ENCODE results near the gene CELF2.

Gene CELF2

DNA sequence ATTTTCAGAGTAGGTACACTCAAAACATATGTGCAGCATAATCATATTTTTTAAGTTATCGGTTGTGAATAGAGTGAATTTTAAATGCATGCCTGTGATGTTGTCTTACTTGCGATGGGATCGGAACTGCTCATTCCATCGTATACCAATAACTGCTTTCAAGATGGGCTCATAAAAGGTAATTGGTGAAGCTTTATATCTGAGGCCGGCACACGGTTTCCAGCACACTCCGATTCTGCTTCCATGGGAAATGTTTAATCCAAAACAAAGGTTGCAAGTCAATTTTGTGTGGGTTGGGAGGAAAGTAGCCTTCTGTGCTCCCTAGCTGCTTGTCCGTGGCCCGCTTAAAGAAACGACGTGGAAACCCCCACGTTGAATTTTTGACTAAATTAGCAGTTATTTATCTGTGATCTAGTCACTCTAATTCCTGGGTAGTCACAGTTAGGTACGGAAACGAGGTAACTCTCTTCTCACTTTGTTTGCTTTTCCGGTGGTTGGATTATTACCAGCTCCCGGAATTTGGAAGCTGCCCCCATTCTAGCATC lies 10.1 kb upstream of the CELF2 start:
- Mint-ChIP-seq H3K4me1 (peaks cover 7% of the 10 kb centered on the region), H3K4me3 (no peak overlapping the region), H3K27me3 (peaks cover 85% of the 10 kb centered on the region), H3K27ac (ENCODE audit: low read depth) (no peak overlapping the region), H3K36me3 (ENCODE audit: insufficient read depth) (peaks cover 1% of the 10 kb centered on the region), H3K9me3 (no peaks in the 10 kb centered on the region)
- DNase-seq (ENCODE audit: low spot score in 2 of 2) (no peak), ATAC-seq (replicated peaks; ENCODE audit: extremely low read depth, poor library complexity, severe bottlenecking) (no peak)

DNA sequence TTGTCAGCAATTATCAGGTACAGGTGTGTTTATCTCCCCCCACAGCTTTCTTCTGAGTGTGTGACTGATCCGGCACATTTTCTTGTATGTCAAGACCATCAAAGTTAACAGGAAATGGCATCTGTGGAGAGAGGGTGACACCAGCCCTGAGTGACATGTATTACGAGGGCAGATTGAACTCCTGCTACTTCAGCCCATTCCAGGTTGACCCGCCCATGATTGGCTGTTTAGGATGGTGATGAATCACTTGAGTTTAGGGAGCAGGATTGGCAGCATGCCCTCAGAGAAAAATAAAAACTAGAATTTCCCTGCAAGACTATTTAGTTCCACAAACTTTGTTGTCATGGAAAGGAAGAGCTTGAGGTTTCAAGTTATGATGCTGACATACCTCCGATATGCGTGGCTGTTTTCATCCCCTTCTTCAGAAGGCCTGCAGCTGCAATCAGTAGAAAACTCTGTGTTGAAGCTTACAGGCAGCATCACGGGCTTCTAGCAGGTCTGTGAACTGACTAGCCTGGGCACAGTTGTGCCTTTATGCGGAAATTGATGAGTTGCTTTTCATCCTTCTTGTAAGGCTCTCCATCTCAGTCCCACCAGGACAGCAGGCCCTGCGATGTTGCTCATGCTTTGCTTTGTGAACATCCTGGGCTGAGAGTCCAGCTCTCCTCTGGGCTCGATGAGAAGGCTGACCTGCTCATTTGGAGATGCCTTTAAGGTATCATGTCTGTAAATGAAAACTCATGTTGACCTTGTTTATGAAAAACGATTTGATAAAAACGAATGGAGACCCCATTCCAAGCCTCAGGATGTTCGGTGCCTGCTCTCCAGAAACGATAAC lies 8.0 kb upstream of the CELF2 start:
- Mint-ChIP-seq H3K4me1 (peaks cover 7% of the 10 kb centered on the region), H3K27me3 (peaks cover 94% of the 10 kb centered on the region), H3K27ac (ENCODE audit: low read depth) (no peak overlapping the region), H3K9me3 (no peaks in the 10 kb centered on the region), H3K4me3 (no peak overlapping the region), H3K36me3 (ENCODE audit: insufficient read depth) (no peaks in the 10 kb centered on the region)
- DNase-seq (ENCODE audit: low spot score in 2 of 2) (no peak), ATAC-seq (replicated peaks; ENCODE audit: extremely low read depth, poor library complexity, severe bottlenecking) (no peak)

DNA sequence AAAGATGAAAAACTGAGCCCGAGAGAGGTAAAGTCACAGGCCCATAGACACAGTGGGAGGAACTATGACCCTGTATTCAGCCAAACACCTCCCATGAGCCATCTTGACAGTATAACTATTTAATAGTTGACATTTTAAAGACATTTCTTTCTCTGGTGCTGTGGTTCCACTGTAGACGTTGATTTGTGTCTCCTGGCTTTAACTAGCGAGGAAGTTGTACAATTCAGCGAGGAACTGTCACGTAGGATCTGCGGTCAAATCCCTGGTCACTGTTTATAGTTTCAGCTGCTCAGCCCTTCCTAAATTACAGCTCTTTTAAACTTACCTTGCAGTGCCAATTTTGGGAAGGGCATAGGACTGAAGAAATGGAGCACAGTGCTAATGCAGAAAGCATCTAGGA lies 7.1 kb upstream of the CELF2 start:
- no peak overlapping the region for H3K4me3 Mint-ChIP-seq
- H3K4me1 Mint-ChIP-seq: peaks cover 7% of the 10 kb centered on the region
- DNase-seq (ENCODE audit: low spot score in 2 of 2) (no peak), ATAC-seq (replicated peaks; ENCODE audit: extremely low read depth, poor library complexity, severe bottlenecking) (no peak)
- no peaks in the 10 kb centered on the region for H3K9me3 Mint-ChIP-seq
- H3K27me3 Mint-ChIP-seq: peaks cover 94% of the 10 kb centered on the region
- H3K36me3 Mint-ChIP-seq (ENCODE audit: insufficient read depth): no peaks in the 10 kb centered on the region
- no peak overlapping the region for H3K27ac Mint-ChIP-seq (ENCODE audit: low read depth)

DNA sequence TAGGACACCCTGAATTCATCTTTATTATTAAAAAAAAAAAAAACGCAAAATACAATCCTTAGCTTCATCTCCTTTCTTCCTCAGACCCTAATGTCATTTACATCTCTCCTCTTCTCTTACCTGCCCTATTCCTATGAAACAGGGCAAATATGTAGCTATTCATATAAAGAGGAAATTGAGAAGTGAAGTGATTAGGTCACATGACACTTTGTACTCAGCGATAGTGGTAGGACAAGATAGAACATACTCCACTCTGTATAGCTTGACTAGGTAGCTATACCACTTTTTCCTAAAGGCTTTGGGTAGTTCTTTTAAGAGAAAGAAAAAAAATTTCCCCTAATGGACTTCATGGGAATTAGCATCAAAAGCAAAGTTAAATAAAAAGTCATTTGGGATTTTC lies 6.2 kb upstream of the CELF2 start:
- no peak for ATAC-seq (replicated peaks; ENCODE audit: extremely low read depth, poor library complexity, severe bottlenecking)
- H3K27ac Mint-ChIP-seq (ENCODE audit: low read depth): no peak overlapping the region
- H3K27me3 Mint-ChIP-seq: peaks cover 94% of the 10 kb centered on the region
- no peaks in the 10 kb centered on the region for H3K36me3 Mint-ChIP-seq (ENCODE audit: insufficient read depth)
- H3K4me1 Mint-ChIP-seq: peaks cover 7% of the 10 kb centered on the region
- no peaks in the 10 kb centered on the region for H3K9me3 Mint-ChIP-seq
- no peak overlapping the region for H3K4me3 Mint-ChIP-seq
- DNase-seq (ENCODE audit: low spot score in 2 of 2): no peak

DNA sequence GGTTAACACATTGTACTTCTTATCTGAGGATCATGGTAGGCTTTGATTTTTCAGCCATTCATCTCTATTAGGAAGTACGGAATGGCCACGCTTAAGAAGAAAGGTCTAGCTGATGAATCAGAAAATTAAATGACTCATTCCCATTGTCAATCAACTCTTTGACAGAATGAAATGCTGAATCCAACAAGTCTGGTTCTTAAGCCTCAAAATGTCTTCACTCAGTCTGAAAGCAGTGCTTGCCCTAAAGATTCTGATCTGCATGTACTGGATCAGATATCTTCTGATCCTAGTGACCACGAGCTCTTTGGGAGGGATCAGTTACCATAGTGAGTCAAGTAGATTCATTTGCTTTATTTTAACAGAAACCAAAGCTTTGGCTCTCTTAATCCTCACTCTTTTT lies 5.7 kb upstream of the CELF2 start:
- Mint-ChIP-seq H3K9me3 (no peaks in the 10 kb centered on the region), H3K4me1 (peaks cover 7% of the 10 kb centered on the region), H3K27ac (ENCODE audit: low read depth) (no peak overlapping the region), H3K4me3 (no peak overlapping the region), H3K36me3 (ENCODE audit: insufficient read depth) (no peaks in the 10 kb centered on the region), H3K27me3 (peaks cover 96% of the 10 kb centered on the region)
- ATAC-seq (replicated peaks; ENCODE audit: extremely low read depth, poor library complexity, severe bottlenecking): no peak
- no peak for DNase-seq (ENCODE audit: low spot score in 2 of 2)

DNA sequence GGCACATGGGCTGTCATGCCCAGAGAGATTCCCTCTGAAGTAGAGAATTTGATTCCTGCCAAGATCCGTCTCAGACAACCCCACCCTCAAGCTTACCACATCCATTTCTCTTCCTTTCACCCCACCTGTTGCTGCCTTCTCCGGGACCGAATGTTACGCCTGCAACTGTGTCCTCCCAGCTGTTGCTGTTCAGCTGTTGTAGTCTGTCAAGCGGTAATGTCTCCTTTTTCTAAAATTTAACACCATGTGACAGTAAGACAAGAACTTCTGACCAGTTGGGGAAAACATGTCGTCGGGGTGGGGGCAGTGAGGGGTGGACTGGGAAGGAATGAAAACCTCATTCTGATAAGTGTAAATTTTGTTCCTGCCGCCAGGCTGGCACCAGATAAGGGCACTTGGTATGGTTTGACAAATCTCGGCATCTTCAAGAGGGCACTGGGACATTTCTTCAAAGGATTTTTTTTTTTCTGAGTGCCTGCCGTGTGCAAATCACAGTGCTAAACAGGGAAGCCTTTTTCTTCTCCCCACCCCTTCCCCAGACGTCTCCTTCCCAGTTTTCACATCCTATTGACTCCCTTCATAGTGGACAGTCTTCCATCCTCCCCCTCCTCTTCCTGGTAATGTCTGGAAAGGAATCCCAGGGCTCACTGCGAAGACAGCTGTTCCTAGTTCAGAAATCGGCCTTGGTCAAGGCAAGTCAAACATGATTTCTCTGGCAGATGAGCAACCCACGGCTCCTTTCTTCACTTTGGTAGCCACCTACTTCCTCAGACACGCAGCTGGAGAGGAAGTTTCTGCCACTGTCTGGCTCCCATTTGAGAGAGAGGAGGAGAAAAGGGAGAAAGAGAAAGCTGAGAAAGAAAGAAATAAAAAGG lies 5.0 kb upstream of the CELF2 start:
- Mint-ChIP-seq H3K9me3 (no peaks in the 10 kb centered on the region), H3K27ac (ENCODE audit: low read depth) (no peak overlapping the region), H3K4me1 (peaks cover 7% of the 10 kb centered on the region), H3K4me3 (no peak overlapping the region), H3K27me3 (peaks cover 96% of the 10 kb centered on the region), H3K36me3 (ENCODE audit: insufficient read depth) (no peaks in the 10 kb centered on the region)
- DNase-seq (ENCODE audit: low spot score in 2 of 2): no peak
- ATAC-seq (replicated peaks; ENCODE audit: extremely low read depth, poor library complexity, severe bottlenecking): no peak

DNA sequence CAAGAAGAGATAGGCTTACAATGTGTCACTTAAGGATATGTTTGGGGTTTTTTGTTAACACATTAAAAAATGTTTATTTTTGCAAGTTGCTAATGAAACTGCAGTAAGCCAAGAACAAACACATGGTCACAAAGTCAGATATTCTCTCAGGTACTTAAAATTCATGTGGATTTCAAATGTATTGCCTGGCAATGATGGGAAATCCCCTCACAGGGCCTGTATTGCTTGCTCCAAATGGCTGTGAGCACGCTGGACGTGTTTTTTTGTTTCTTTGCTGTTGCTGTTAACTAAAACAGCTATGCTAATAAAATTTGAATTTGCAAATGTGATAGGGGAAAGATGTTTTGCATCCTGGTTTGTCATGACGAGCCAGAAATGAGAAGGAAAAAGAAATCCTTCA lies 3.8 kb upstream of the CELF2 start:
- H3K27me3 Mint-ChIP-seq: peaks cover 90% of the 10 kb centered on the region
- no peaks in the 10 kb centered on the region for H3K9me3 Mint-ChIP-seq
- H3K4me1 Mint-ChIP-seq: no peaks in the 10 kb centered on the region
- no peaks in the 10 kb centered on the region for H3K36me3 Mint-ChIP-seq (ENCODE audit: insufficient read depth)
- no peak for DNase-seq (ENCODE audit: low spot score in 2 of 2)
- H3K27ac Mint-ChIP-seq (ENCODE audit: low read depth): no peak overlapping the region
- H3K4me3 Mint-ChIP-seq: no peak overlapping the region
- no peak for ATAC-seq (replicated peaks; ENCODE audit: extremely low read depth, poor library complexity, severe bottlenecking)

DNA sequence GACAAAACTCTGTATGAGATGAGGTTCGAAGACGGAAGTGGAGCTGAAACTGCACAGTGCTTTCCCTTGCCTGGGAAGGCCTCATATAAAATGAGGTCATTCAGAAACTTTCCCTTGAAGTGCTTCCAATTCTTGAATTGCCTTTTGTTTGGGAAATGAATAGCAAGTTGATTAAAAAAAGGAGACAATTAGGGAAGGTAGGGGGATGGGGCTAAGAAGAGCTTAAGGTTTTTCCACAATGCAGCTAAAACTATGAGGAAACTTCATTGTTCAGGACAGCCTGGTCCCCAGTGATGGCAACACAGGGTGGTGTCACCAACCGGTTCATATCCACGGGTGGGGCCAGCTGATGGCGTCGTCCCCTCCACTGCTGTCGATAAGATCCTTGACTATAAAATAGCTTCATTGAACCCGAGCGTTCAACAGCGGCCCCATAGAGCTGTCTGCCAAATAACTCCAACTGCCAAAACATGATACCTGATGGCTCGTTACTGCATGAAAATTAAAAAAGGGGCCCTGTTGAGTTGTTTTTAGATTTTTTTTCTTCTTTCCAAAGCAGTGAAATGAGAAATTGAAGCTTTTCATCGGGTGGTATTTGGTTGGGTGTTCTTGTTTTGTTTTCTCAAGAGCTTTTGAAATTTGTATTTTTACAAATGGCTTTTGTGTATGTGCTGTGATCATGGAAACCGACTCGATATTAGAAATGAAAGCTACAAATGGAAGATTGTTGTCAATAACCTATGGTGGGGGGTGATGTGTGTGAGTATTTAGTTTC lies 2.8 kb upstream of the CELF2 start:
- no peak for DNase-seq (ENCODE audit: low spot score in 2 of 2)
- H3K27me3 Mint-ChIP-seq: peaks cover 90% of the 10 kb centered on the region

DNA sequence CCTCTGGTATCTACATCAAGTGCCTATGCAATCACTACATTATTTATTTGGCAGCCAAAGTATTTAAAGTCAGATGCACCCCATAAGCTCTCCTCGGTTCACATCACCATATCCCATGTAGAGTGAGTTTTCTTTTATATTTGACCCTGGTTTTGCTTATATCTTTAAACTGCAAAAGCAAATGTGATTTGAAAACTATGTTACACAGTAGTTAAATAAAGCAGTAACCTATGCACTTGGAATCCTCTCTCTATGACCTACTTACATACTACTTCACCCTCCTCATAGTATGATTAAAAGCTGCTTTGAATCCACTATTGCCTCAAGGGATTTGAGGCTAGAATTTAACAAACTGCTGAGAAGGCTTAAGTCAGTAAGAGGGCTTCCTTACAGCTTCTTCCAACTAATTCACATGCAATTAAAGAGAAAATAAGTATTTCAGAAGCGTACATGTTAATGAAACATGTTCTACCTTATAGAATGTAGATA lies 2.2 kb upstream of the CELF2 start:
- Mint-ChIP-seq H3K27me3 (peaks cover 90% of the 10 kb centered on the region), H3K4me1 (no peaks in the 10 kb centered on the region), H3K4me3 (no peak overlapping the region), H3K9me3 (no peaks in the 10 kb centered on the region), H3K27ac (ENCODE audit: low read depth) (no peak overlapping the region), H3K36me3 (ENCODE audit: insufficient read depth) (no peaks in the 10 kb centered on the region)
- no peak for ATAC-seq (replicated peaks; ENCODE audit: extremely low read depth, poor library complexity, severe bottlenecking)
- no peak for DNase-seq (ENCODE audit: low spot score in 2 of 2)

More for the DNA sequence above, 2.8 kb upstream of the CELF2 start:
- ATAC-seq (replicated peaks; ENCODE audit: extremely low read depth, poor library complexity, severe bottlenecking): no peak
- Mint-ChIP-seq H3K27ac (ENCODE audit: low read depth) (no peak overlapping the region), H3K4me3 (no peak overlapping the region), H3K9me3 (no peaks in the 10 kb centered on the region), H3K4me1 (no peaks in the 10 kb centered on the region), H3K36me3 (ENCODE audit: insufficient read depth) (no peaks in the 10 kb centered on the region)

DNA sequence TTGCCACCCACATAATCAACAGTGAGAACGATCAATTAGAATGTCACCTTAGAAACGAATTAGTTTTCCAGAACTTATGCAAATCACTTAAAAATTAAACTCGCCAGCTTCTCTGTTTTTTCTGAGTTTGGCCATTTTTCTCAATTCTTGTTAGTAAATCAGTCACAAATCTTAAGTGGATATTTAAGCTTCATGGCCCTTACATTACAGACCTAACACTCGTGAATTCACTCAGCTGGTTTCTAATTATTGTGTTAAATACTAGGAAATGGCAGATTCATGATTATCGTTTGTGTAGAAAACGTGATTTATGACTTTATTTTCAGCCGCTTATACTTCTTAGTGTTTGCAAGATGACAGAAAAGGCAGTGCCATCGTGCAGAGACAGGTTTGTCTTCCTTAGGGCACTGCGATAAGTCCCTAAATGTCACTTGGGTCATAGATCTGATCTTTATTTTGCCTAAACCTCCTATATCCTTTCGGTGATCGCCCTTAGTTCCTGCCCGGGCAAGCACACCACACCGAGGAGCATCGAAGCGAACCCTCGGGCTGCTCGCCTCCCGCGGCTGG lies 587 bp upstream of the CELF2 start:
- Mint-ChIP-seq H3K27ac (ENCODE audit: low read depth) (no peak overlapping the region), H3K36me3 (ENCODE audit: insufficient read depth) (no peaks in the 10 kb centered on the region), H3K4me3 (peak overlapping the region; percentile 64), H3K9me3 (no peaks in the 10 kb centered on the region), H3K4me1 (no peaks in the 10 kb centered on the region), H3K27me3 (peaks cover 83% of the 10 kb centered on the region)
- DNase-seq (ENCODE audit: low spot score in 2 of 2) (no peak), ATAC-seq (replicated peaks; ENCODE audit: extremely low read depth, poor library complexity, severe bottlenecking) (no peak)

DNA sequence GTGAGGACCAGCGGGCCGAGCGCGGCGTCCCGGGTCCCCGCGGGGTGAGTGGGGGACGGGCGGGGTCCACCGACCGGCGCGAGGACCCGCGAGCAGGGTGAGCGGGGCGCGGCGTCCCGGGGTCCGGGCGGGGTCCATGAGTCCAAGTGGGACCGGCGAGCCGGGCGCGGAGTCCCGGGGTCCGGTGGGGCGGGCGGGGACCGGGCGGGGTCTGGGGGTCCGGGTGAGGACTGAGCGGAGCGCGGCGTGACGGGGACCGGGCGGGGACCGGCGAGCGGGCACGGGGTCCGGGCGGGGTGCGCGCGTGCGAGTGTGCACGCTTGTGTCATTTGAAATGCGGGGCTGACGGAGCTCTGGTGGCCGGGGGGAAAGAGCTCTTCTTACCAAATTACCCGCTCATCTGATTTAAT lies 765 bp downstream of the CELF2 start:
- Mint-ChIP-seq H3K9me3 (no peaks in the 10 kb centered on the region), H3K27me3 (peaks cover 83% of the 10 kb centered on the region), H3K4me3 (peak overlapping the region; percentile 42), H3K36me3 (ENCODE audit: insufficient read depth) (no peaks in the 10 kb centered on the region), H3K27ac (ENCODE audit: low read depth) (no peak overlapping the region), H3K4me1 (no peaks in the 10 kb centered on the region)
- no peak for DNase-seq (ENCODE audit: low spot score in 2 of 2)
- no peak for ATAC-seq (replicated peaks; ENCODE audit: extremely low read depth, poor library complexity, severe bottlenecking)
